Activated CD4-positive, alpha-beta memory T cell treated with anti-CD3 and anti-CD28 coated beads for 36 hours (primary cell): ENCODE measurements around the gene DPH6. TPM values are rescaled to one million over a fixed set of nuclear protein-coding genes. Genes with fewer than 3 reads are reported as not detected.

Source experiments
- CTCF ChIA-PET: fragments of 350-600 bp; sonication (Branson Sonifier 250); formaldehyde crosslinking; loops from one replicate; lab custom pipeline; 2021; ENCODE audit warnings: antibody characterized with exemption, inconsistent platforms; lab: Charles Lee
- POLR2A ChIA-PET: fragments of 350-600 bp; sonication (Branson Sonifier 250); formaldehyde crosslinking; loops from one replicate; lab custom pipeline; 2021; ENCODE audit warnings: antibody characterized with exemption; lab: Charles Lee
- DNase-seq: peaks from one replicate; pipeline ENCODE4 v3.0.0-alpha.2; 2020
- H3K27ac Mint-ChIP-seq: one replicate; pipeline ENCODE4 v1.8.0; 2021; ENCODE audit warnings: mixed read lengths
- H3K27me3 Mint-ChIP-seq: one replicate; pipeline ENCODE4 v1.8.0; 2021; ENCODE audit warnings: mixed read lengths
- H3K36me3 Mint-ChIP-seq: one replicate; pipeline ENCODE4 v1.8.0; 2021; ENCODE audit warnings: mixed read lengths
- H3K4me1 Mint-ChIP-seq: one replicate; pipeline ENCODE4 v1.8.0; 2021; ENCODE audit warnings: low read depth, mixed read lengths
- H3K4me3 Mint-ChIP-seq: one replicate; pipeline ENCODE4 v1.8.0; 2021; ENCODE audit warnings: mild to moderate bottlenecking, mixed read lengths
- H3K9me3 Mint-ChIP-seq: one replicate; pipeline ENCODE4 v1.8.0; 2021; ENCODE audit warnings: mixed read lengths
- intact Hi-C: fragments of 100-400 bp; cut with micrococcal nuclease; formaldehyde crosslinking; loops from one replicate; pipeline ENCODE4 v1.15.1; 2023
- total RNA-seq, 2 experiments: library from RNA; stranded (reverse); gene quantifications; one replicate each; pipeline ENCODE4 v1.2.3, GENCODE V29; 2021

The DPH6 gene
- total RNA-seq, 2 experiments from 2014 or later = 14.3 to 15.9 TPM

DNA sequence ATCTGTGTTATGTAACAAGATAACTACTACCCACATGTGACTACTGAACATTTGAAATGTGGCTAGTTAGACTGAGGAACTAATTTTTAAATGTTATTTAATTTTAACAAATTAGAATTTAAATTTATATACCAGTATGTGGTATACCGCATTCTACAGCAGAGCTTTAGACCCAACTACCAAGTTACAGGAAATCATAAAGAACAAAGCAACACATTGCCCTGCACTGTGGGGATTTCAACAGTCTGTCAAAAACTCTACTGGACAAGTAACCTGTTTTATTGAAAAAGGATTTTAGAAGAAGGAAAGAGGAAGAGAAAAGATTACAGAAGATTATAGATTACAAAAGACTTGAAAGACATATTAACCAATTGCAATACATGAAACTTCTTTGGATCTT lies 64.9 kb downstream of the DPH6 start:
- no peak for DNase-seq
- intact Hi-C loops = no loop called here
- no peak overlapping the region for H3K4me3 Mint-ChIP-seq
- H3K36me3 Mint-ChIP-seq = peaks cover 6% of the 10 kb centered on the region
- peaks cover 3% of the 10 kb centered on the region for H3K9me3 Mint-ChIP-seq
- CTCF ChIA-PET = no interaction called here
- no peaks in the 10 kb centered on the region for H3K27me3 Mint-ChIP-seq
- POLR2A ChIA-PET = no interaction called here
- no peaks in the 10 kb centered on the region for H3K4me1 Mint-ChIP-seq
- H3K27ac Mint-ChIP-seq = no peak overlapping the region

DNA sequence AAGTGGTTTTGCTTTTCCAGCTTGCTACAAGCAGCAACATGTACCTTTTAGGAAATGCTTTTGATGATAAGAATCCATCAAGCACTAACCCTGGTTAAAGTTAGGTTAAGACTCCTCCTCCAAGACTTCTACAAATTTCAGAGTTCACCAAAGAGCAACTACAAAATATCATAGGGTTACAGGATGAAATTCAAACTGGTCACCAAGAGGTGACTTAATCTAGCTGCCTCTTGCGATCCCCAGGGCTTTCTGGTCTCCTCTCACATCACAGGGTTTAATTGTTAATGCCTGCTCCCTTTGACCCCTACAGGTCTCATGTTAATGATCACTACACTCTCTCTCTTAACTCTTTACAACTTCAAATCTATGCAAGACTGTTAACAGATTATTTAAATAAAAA lies 66.5 kb downstream of the DPH6 start:
- ChIA-PET CTCF (no interaction called here), POLR2A (no interaction called here)
- Mint-ChIP-seq H3K4me3 (no peak overlapping the region), H3K27ac (no peak overlapping the region), H3K27me3 (no peaks in the 10 kb centered on the region), H3K4me1 (no peaks in the 10 kb centered on the region), H3K9me3 (no peaks in the 10 kb centered on the region), H3K36me3 (peaks cover 2% of the 10 kb centered on the region)
- intact Hi-C loops = no loop called here
- no peak for DNase-seq

DNA sequence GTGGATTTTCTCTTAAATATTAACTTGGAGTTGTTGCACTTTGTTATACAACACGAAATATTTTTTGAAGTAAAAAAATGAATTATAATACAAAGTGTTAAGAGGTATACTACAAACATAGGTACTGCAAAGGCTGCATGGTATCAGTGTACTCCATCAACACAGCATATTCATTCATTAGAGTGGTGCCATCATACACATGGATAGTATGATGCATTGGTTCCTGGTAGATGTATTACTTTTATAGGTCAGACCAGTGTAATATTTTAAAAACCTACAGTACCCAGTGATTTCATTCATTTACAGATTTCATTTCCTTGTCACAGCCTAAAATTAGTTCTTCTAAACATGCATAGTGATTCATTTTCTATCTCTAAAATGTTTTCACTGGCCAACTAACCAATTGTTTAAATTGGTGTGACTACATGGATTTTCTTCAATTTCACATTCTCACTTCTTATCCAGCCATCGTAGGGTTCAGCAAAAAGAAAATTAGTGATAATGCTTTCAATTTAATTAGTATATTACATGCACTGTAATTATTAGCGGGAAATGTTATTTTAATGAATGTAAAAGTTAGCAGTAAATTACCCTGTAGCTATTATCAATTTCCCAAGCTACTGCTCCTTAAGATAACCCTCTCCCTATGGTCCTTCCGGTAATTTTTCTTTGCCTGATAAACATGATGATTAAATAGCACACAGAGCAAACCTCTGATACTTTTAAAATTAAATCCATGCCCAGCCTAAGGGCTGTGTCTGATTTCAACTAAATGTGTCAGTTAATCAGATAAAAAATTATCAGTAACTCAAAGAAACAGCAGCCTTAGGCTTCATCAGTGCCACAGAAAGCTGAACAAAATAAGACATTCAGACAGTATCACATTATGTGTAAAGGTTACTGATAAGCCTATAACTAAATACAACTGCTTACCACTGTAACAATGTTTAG lies 68.4 kb downstream of the DPH6 start:
- POLR2A ChIA-PET = no interaction called here
- Mint-ChIP-seq H3K36me3 (no peaks in the 10 kb centered on the region), H3K4me3 (no peak overlapping the region), H3K4me1 (no peaks in the 10 kb centered on the region), H3K9me3 (no peaks in the 10 kb centered on the region), H3K27me3 (no peaks in the 10 kb centered on the region), H3K27ac (no peak overlapping the region)
- CTCF ChIA-PET = no interaction called here
- DNase-seq = no peak
- intact Hi-C loops = no loop called here

DNA sequence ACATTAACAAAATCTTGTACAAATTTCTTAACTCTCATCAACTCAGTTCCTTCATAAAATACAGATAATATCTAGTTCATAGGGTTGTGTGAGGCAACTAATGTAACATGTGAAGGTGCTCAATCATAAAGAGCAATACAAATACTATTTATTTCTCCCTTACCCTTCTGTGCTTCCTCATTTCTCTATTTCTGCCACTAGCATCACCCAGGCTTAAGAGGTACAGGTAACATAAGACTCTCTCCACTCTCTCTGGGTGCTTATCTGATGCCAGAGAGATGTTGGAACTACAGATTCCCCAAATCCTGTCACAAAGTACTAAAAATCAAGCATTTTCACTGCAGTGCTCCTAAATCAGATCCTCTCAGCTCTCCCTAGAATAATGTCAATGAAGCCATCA lies 74.9 kb downstream of the DPH6 start:
- ChIA-PET CTCF (interaction anchor here (1.0 kb wide), 1 partner anchor 26 kb away, joined by 4 read pairs; no protein-coding TSS in a partner anchor), POLR2A (no interaction called here)
- no peaks in the 10 kb centered on the region for H3K9me3 Mint-ChIP-seq
- no peak overlapping the region for H3K27ac Mint-ChIP-seq
- no peaks in the 10 kb centered on the region for H3K4me1 Mint-ChIP-seq
- intact Hi-C loops = no loop called here
- no peaks in the 10 kb centered on the region for H3K36me3 Mint-ChIP-seq
- no peak for DNase-seq
- H3K4me3 Mint-ChIP-seq = no peak overlapping the region
- H3K27me3 Mint-ChIP-seq = no peaks in the 10 kb centered on the region

DNA sequence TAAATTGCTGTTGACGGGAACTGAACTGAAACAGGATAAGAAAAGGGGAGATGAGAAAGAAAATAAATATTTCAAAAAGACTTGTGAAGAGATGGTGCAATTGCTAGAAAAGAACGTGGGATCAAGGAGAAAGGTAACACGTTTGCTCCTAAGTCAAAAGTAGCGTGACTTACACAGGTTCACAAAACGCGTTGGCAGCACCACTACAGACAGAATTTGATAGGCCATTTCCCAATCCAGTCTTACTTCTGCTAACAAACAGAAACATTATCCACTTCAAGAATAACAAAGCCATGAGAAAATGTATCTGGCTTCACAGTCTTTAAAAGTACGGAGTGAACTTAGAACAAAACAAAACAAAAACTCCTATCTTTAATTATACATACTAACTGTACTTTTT lies 75.5 kb downstream of the DPH6 start:
- intact Hi-C loops = no loop called here
- H3K27me3 Mint-ChIP-seq = no peaks in the 10 kb centered on the region
- H3K36me3 Mint-ChIP-seq = no peaks in the 10 kb centered on the region
- H3K9me3 Mint-ChIP-seq = no peaks in the 10 kb centered on the region
- POLR2A ChIA-PET = no interaction called here
- H3K4me3 Mint-ChIP-seq = no peak overlapping the region
- DNase-seq = no peak
- CTCF ChIA-PET = no interaction called here
- no peaks in the 10 kb centered on the region for H3K4me1 Mint-ChIP-seq
- no peak overlapping the region for H3K27ac Mint-ChIP-seq

DNA sequence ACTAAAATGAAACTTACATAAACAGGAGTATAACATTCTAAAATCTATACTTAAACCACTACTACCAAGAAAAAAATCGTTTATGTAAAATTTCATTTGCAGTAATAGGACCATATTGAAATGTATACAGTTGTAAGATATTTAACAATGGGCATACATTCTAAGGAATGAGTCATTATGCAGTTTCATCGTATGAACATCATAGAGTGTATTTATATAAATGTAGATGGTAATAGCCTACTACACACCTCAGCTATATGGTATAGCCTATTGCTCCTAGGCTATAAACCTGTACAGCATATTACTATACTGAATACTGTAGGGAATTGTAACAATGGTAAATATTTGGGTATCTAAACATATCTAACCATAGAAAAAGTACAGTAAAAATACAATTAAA lies 79.5 kb downstream of the DPH6 start:
- CTCF ChIA-PET = interaction anchor here (3.8 kb wide), 1 partner anchor 22 kb away, joined by 14 read pairs; no protein-coding TSS in a partner anchor
- H3K4me3 Mint-ChIP-seq = no peak overlapping the region
- no peak for DNase-seq
- POLR2A ChIA-PET = no interaction called here
- no peaks in the 10 kb centered on the region for H3K27me3 Mint-ChIP-seq
- no peaks in the 10 kb centered on the region for H3K36me3 Mint-ChIP-seq
- no peaks in the 10 kb centered on the region for H3K9me3 Mint-ChIP-seq
- intact Hi-C loops = no loop called here
- H3K4me1 Mint-ChIP-seq = no peaks in the 10 kb centered on the region
- H3K27ac Mint-ChIP-seq = no peak overlapping the region

DNA sequence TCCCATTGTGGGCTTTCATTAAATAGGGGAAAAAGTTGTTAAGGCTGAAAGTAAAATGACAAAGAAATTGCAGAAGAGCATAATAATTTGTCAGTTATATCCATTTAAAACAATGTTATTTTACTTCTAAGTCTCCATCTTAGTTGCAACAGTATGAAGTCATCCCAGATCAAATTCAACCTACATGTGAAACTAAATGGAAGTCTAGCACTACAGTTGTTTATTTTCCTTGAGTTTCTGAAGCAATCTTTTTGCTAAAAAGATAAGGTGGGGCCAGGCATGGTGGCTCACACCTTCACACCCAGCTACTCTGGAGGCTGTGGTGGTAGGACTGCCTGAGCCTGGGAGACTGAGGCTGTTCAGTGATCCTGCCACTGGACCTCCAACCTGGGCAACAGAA lies 80.2 kb downstream of the DPH6 start:
- intact Hi-C loops = no loop called here
- Mint-ChIP-seq H3K9me3 (no peaks in the 10 kb centered on the region), H3K27ac (no peak overlapping the region), H3K4me1 (no peaks in the 10 kb centered on the region), H3K27me3 (no peaks in the 10 kb centered on the region), H3K36me3 (no peaks in the 10 kb centered on the region), H3K4me3 (no peak overlapping the region)
- ChIA-PET CTCF (interaction anchor here (3.8 kb wide), 1 partner anchor 22 kb away, joined by 14 read pairs; no protein-coding TSS in a partner anchor), POLR2A (no interaction called here)
- no peak for DNase-seq

DNA sequence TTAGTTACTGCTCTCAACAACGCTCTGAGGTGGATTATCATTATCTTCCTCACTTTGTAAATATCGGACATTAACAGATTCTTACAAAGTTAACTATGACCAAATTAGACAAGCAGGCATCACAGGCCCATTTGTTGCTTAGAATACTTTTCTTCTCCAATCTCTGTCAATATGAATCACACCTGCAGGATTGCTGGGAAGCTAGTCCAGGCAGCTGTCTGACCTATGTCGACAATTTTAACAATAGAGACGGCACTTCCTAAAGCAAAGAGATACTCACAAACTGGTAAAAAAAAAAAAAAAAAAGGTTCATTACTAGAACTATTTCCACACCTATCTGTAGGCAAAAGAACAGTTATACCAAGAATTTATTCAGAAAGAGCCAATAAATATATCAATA lies 85.3 kb downstream of the DPH6 start:
- intact Hi-C loops = no loop called here

DNA sequence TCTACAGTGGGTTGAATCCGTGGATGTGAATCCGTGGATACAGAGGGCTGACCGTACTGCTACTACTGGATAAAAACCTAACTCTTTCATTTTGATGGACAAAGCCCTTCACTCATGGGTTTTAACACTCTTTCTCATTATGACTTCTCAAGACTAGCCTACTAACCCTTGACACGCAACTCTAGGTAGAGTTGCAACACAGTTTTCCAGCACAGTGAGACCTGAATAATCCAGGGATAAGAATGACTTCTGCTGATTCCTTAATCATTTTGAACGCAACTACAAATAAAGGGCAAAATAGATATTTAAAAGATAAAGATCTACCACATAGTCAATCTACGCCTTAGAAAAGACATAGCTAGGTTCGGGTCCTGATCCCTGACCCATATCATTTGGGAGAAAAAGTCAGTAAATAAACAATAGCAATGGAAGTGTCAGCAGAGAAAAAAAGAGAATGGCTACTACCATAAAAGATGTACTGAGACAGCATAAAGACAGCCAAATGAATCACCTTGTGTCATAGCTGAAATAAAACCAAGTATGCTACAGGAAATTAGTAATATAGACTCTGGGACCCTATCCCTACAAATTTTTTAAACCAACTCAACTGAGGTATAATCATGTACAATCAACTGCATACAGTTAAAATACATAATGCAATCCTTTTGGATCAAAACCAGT lies 87.6 kb downstream of the DPH6 start:
- H3K4me1 Mint-ChIP-seq = no peaks in the 10 kb centered on the region
- no peak for DNase-seq
- ChIA-PET CTCF (interaction anchor here (4.8 kb wide), 1 partner anchor 14 kb away, joined by 28 read pairs; no protein-coding TSS in a partner anchor), POLR2A (no interaction called here)
- intact Hi-C loops = no loop called here
- H3K36me3 Mint-ChIP-seq = no peaks in the 10 kb centered on the region
- no peaks in the 10 kb centered on the region for H3K9me3 Mint-ChIP-seq
- H3K27me3 Mint-ChIP-seq = no peaks in the 10 kb centered on the region
- no peak overlapping the region for H3K4me3 Mint-ChIP-seq
- no peak overlapping the region for H3K27ac Mint-ChIP-seq

More for the DNA sequence above, 85.3 kb downstream of the DPH6 start:
- Mint-ChIP-seq H3K27ac (no peak overlapping the region), H3K9me3 (no peaks in the 10 kb centered on the region), H3K36me3 (no peaks in the 10 kb centered on the region), H3K27me3 (no peaks in the 10 kb centered on the region), H3K4me3 (no peak overlapping the region), H3K4me1 (no peaks in the 10 kb centered on the region)
- DNase-seq = no peak
- CTCF ChIA-PET = no interaction called here
- POLR2A ChIA-PET = no interaction called here

DNA sequence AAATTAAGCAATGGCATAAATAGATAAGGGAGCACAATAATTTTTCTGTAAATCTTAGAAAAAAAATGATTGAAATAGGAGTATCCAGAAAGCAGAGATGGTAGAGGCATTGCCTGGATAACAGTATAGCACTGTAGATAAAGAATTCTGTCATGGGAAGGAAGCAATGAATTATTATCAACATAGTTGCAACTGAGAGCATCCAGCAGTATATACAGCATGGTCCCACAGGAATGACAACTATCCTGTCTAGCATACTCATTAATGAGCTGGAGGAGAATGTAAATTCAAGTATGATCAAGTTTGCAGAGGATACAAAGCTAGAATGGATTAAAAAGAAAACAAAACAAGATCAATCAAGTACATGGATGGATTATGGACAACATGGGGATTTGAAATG lies 90.8 kb downstream of the DPH6 start:
- Mint-ChIP-seq H3K36me3 (peaks cover 5% of the 10 kb centered on the region), H3K4me3 (no peak overlapping the region), H3K27ac (no peak overlapping the region), H3K4me1 (no peaks in the 10 kb centered on the region), H3K27me3 (no peaks in the 10 kb centered on the region), H3K9me3 (no peaks in the 10 kb centered on the region)
- POLR2A ChIA-PET = no interaction called here
- intact Hi-C loops = no loop called here
- CTCF ChIA-PET = interaction anchor here (4.8 kb wide), 1 partner anchor 11 kb away, joined by 28 read pairs; no protein-coding TSS in a partner anchor
- no peak for DNase-seq

DNA sequence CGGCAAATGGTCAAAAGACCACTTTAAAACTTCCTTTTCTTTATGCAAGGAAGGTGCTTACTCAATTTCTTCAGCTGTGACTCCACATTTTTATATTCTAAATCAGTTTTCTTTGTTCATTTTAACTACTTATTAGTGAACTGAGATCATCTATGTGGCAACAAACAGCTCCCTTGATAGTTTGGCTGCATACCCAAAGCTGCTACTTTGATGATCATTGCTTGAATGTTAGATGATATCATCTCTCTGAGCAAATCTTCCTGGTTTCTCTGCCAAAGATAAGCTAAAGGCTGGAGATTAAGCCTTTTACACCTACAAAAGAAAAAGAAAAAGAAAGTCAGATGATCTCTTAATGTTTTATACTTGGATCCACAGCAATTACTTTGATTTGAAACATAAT lies 95.5 kb downstream of the DPH6 start:
- Mint-ChIP-seq H3K9me3 (no peaks in the 10 kb centered on the region), H3K4me3 (no peak overlapping the region), H3K27ac (no peak overlapping the region), H3K36me3 (peaks cover 7% of the 10 kb centered on the region), H3K27me3 (no peaks in the 10 kb centered on the region), H3K4me1 (no peaks in the 10 kb centered on the region)
- intact Hi-C loops = no loop called here
- POLR2A ChIA-PET = no interaction called here
- CTCF ChIA-PET = no interaction called here
- no peak for DNase-seq

DNA sequence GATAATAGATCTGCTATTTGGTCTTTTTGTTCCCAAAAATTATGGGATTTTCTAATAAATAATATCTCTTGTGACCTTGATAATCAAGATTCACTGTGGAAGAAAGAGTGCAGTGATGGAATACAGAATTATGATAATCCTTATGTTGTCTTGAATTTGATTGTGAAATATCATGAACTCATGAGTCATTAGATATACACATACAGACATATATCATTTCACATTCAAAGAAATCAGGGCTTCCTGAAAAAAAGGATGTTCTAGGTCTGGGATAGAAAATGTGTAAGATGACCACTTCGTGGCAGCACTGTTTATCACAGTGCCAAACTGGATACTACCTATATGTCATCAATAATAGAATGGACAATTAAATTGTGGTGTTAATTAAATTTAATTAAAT lies 97.7 kb downstream of the DPH6 start:
- CTCF ChIA-PET = no interaction called here
- intact Hi-C loops = no loop called here
- no peaks in the 10 kb centered on the region for H3K4me1 Mint-ChIP-seq

More for the DNA sequence above, 97.7 kb downstream of the DPH6 start:
- Mint-ChIP-seq H3K4me3 (no peak overlapping the region), H3K27ac (no peak overlapping the region), H3K27me3 (no peaks in the 10 kb centered on the region), H3K36me3 (peaks cover 7% of the 10 kb centered on the region), H3K9me3 (no peaks in the 10 kb centered on the region)
- DNase-seq = no peak
- POLR2A ChIA-PET = no interaction called here
